Activated T-helper 9 cell treated with anti-CD3 and anti-CD28 coated beads, Interleukin-2, amount 50 U/mL, for 16 hours (primary cell): ENCODE data around the gene TLN1.

ENCODE experiments used
- DNase-seq: peaks from one replicate; pipeline ENCODE4 v3.0.0-alpha.2; 2020; ENCODE audit warnings: low read depth

The TLN1 gene

DNA sequence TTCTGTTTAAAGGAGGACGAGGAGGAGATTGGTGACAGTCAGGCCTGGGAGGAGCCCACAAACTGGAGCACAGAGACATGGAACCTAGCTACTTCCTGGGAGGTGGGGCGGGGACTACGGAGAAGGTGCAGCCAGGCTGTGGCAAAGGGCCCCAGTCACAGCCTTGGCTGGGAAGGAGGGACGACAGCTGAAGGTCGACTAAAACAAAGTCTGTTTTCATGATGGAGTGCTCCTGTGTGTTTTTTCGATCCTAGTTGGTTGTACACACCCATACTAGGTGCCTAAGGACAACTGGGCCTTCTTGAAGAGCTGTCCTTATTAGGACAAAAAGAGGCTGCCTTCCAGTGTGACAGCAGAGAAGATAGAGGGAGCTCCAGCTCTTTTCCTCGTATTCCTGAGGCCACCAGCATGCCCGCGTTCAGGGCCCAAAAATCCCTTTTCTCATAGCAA lies 71.0 kb downstream of the TLN1 start:
- no peak for DNase-seq

GRCh38 chr9:35659340-35659739 lies 72.7 kb downstream of the TLN1 start:
- DNase-seq, result no peak

DNA sequence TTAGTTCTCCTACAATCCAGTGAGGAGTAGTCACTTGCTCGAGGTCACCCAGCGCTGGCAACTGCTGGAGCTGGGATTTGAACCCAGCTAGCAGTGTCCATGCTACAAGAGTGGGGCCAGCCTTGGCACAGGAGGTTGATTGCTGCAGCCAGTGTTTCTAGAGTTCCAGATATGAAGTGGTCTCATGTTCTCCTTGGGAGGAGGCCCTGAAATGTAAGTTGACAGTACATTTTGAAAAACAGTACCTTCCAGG lies 73.1 kb downstream of the TLN1 start:
- DNase-seq, result no peak

DNA sequence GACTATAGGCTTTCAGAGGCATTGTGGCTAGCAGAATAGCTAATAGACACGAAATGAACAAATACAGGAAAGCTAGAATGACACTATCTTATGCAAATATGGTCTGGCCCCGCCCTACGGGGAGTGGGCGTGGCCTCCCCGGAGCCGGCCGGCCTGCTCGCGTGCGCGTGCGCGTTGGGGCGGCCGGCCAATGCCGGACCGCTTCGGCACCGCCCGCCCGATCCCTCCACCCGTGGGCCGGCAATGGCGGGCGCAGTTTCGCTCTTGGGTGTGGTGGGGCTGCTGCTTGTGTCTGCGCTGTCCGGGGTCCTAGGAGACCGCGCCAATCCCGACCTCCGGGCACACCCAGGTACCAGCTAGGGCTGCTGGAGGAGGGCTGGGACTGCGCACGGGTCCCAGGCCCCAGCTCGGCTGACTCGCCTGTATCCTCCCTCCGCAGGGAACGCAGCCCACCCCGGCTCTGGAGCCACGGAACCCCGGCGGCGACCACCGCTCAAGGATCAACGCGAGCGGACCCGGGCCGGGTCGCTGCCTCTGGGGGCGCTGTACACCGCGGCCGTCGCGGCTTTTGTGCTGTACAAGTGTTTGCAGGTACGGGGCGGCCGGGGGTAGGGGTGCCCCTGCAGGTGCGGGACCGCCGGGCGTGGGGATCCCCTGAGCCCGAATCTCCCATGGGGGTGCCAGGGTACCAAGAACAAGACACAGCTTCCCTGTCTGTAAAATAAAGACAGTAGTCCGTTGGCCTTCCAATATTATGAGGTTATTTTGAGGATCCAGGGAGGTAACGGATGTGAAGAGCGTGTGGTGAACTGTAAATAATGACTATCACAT lies 73.6 kb downstream of the TLN1 start, which contains the start of gene CCDC107:
Gene CCDC107 (plus strand): TSS at position 156 of the 831 bp plus-strand sequence. CDS start 88 bp downstream, at position 244.
- peak; percentile 78 for DNase-seq

- peak; percentile 89 for DNase-seq
Measured at GRCh38 chr9:35657546-35658136, 74.4 kb downstream of the TLN1 start, which contains the start of gene RMRP. RMRP (minus strand) TSS chr9:35658019.

- no peak for DNase-seq
Measured at GRCh38 chr9:35656831-35657545, 75.0 kb downstream of the TLN1 start.

DNA sequence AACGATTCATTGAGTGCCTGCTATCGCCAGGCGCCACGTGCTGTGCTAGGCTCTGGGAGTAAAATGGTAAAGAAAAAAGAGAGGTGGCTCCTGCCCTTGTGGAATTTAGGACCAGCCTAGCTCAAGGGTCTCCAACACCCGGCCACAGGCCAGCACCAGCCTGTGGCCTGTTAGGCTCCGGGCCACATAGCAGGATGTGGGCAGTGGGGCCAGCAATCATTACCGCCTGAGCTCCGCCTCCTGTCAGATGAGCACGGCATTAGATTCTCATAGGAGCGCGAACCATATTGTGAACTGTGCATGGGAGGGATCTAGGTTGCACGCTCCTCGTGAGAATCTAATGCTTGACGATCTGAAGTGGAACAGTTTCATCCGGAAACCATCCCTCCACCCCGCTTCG lies 75.6 kb downstream of the TLN1 start:
- no peak for DNase-seq

DNA sequence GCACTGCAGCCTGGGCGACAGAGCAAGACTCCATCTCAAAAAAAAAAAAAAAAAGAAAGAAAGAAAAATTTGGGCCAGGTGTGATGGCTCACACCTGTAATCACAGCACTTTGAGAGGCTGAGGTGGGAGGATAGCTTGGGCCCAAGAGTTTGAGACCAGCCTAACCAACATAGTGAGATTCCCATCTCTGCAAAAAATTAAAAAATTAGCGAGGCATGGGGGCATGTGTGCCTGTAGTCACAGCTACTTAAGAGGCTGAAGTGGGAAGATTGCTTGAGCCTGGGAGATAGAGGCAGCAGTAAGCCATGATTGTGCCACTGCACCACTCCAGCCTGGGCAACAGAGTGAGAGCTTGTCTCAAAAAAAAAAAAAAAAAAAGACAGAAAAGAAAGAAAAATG lies 78.4 kb downstream of the TLN1 start:
- DNase-seq, result no peak

- DNase-seq, result no peak
Measured at GRCh38 chr9:35652829-35653209, 79.2 kb downstream of the TLN1 start.

DNA sequence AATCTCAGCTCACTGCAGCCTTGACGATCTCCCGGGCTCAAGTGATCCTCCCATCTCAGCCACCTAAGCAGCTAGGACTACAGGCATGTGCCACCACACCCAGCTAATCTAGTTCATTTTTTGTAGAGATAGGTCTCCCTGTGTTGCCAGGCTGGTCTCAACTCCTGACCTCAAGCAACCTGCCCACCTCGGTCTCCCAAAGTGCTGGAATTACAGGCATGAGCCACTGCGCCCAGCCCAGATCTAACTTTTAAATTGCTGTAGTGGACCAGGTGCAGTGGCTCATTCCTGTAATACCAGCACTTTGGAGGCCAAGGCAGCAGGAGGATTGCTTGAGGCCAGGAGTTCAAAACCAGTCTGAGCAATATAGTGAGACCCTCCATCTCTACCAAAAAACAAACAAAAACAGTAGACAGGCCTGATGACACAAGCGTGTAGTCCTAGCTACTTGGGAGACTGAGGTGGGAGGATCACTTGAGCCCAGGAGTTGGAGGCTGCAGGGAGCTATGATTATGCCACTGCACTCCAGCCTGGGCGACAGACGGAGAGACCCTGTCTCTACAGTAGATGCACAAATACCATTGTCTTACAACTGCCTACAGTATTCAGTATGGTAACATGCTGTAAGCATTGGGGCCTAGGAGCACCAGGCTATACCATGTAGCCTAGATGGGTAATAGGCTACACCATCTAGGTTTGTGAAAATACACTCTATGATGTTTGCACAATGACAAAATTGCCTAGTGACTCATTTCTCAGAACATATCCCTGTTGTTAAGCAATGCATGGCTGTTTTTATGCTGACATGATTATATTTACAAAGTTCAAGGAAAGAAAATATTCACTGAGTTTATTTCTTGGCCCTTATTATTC lies 79.8 kb downstream of the TLN1 start:
- no peak for DNase-seq

DNA sequence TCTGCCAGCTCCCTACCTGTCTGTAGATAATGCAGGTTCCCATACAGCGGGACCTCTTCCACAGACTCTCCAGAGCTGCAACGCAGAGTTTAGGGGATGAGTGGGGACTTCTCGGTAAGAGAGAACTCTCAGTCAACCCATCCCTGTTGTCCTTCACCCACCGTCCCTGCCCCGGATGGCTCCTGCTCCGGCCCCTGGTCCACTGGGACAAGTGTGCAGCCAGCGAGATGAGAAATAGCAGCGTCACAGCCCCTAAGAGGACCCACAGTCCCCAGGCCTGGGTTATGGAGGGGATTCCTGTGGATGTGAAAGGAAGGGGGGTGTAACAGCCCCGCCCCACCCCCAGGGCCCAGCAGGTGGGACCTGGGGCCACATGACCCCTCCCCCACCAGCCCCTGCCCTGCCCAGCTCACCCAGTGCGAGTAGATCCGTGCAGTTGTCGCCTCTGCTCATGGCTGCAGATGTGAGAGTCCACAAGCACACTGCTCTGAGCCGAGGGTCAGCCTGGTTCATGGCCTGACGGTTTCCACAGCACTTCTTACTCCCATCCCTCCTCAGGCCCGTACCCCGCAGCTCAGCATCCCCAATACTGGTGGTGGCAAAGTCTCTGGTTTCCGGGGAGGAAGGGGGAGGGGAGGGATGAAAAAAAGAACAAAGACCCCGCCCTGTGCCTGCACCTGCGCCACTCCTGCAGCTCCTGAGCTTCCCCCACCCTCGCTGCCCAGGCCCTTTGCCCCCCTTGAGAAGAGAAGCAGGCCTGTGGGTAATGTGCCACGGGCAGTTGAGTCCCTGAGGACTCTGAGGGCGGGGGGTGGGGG lies 81.4 kb downstream of the TLN1 start, which contains the start of gene SIT1:
Gene SIT1 (minus strand): TSS at position 591 of the 818 bp plus-strand sequence. CDS start 78 bp downstream, at position 513.
- no peak for DNase-seq

GRCh38 chr9:35649431-35650340 lies 82.3 kb downstream of the TLN1 start:
- no peak for DNase-seq
